GM12801 (cell line): ENCODE results near the gene FCAMR.

Experiments
- TF ChIP-seq, protein P1 (sequence below): IDR thresholded peaks from one replicate; pipeline ENCODE4 v1.5.1; 2011; ENCODE audit warnings: control low read depth; ENCODE audit not compliant: insufficient read length; ENCODE audit errors: extremely low read depth

Gene FCAMR

DNA sequence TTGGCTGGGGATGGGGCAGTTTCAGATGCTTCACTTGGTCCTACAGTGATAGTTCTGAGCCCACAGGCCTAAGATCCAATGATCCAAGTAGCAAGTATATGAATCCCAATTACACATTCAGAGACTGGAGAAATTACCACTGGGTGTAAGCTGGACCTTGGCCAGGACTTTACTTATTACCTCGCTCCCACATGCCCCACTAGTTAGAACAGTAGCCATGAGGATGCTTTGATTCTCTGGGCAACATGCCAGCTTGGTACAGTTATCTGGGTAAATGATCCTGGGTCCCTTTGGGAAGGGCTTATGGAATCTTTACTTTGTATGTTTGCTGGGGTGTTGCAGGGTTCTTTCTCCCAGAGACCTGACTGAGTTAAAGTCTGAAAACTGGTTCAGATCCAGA is 5.0 kb upstream of the FCAMR start:
- TF ChIP-seq, protein P1, sequence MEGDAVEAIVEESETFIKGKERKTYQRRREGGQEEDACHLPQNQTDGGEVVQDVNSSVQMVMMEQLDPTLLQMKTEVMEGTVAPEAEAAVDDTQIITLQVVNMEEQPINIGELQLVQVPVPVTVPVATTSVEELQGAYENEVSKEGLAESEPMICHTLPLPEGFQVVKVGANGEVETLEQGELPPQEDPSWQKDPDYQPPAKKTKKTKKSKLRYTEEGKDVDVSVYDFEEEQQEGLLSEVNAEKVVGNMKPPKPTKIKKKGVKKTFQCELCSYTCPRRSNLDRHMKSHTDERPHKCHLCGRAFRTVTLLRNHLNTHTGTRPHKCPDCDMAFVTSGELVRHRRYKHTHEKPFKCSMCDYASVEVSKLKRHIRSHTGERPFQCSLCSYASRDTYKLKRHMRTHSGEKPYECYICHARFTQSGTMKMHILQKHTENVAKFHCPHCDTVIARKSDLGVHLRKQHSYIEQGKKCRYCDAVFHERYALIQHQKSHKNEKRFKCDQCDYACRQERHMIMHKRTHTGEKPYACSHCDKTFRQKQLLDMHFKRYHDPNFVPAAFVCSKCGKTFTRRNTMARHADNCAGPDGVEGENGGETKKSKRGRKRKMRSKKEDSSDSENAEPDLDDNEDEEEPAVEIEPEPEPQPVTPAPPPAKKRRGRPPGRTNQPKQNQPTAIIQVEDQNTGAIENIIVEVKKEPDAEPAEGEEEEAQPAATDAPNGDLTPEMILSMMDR, result no peak

DNA sequence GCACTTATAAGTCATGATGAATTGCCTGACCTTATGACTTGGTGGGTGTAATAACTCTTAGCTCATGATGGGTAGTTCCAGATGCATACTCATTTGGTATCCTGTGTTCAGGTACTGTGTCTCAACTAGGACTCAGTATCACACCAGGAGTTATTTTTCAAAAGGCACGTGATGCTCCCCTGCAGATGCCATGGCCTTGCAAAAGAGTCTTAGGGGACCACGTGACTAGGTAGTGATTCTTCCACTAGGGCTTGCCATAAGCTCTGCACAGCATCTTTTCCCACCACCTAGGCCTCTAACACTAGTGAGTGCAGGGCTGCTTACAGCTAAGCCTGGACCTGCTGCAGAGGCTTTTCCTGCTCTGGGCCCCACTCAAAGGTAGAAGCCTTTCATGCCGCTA is 3.9 kb upstream of the FCAMR start:
- TF ChIP-seq, protein P1, result no peak

DNA sequence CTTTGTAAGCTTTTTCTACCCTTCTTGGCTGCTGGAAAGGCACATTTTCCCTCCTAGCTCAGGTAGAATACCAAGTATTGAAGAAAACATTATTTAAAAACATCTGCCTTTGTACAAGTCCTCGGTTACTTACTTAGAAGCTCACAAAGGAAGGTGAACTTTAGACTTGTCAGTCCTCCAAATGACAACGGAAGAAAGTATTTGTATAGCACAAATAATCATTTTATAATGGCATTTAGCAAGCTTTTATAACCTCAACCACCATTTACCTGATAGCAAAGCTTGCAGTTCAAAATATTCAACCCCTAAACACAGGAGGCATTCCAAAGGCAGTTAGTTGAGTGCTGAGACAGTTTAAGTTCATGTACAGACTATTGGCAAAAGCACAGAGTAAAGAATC is 2.5 kb upstream of the FCAMR start:
- TF ChIP-seq, protein P1, result no peak

DNA sequence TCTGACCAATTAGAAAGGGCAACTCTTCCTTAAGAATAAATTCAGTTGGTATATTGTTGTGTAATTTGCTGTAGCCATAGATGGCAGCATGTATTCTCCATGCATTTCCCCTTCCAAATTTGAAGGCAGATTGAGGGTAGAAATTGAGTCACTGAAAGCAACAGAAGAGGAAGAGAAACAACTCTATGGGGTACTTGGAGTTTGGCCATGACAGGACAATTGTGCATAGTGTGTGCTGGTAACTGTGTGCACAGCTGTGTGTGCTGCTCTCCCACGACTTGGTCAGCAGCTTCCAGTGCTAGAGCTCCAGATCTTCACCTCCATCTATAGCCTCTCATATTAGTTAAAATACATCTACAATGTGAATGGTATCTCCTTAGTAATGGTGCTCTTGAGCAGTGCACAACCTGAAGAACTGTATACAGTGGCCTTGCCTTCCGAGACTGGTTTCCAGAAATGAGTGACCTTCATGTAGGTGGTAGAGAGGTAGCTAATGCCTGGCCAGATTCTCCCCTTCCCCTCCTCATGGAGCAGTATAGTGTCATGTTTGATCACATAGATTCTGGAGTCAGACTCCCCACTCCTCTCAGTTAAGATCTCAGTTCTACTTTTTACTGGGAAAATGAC is 882 bp upstream of the FCAMR start:
- TF ChIP-seq, protein P1, result no peak

DNA sequence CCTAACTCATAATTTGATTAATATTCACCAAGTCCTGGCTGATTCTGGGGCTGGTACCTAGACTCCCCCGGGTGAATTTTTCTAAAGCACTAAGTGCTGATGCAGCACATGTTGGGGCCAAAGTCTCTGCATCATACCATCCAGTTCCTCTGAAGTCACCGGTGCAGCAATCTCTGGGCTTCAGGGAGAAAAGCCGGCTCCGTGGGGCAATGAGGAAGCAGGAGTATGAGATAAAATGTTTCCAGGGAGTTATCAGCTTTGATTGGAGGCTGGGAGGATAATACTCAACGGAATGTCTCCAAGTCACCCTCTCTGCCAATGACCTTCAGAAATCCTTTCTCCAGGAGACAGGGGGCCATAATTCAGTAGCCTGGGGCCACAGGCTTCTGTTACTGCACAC is 1.2 kb downstream of the FCAMR start:
- TF ChIP-seq, protein P1, result no peak

DNA sequence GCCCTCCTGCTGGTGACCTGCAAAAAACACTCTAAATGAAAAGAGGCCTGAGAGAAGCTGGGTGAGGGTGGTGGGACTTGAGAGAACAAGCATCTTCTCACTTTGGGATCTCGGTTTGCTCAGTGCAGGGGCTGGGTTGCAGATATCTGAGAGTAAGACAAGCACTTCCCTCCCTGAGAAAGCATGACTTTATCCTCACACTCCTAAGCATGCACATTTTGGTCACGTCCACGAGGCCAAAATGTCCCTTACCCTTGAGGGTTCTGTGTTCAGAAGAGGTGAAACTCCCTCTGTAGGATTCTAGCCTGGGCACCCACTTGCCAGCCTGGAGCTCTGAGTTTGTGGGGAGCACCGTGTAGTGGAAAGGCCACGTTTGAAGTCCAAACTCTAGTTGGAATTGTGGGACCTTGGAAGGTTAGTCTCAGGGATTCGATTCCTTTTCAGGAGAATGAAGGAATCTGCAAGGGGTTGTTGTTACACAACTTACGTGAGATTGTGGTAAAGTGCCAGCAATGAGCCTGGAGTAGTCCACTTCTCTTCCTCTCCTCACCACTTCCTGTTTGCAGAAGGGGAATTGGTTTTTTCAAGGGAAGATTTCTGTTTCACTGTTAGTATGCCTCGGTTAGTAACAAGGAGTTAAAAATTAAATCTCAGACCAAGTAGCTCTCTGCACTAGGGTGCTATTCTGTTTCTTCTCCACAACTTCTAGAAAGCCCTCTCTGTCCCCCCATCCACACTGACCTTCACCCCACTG is 3.0 kb downstream of the FCAMR start:
- TF ChIP-seq, protein P1, result no peak

DNA sequence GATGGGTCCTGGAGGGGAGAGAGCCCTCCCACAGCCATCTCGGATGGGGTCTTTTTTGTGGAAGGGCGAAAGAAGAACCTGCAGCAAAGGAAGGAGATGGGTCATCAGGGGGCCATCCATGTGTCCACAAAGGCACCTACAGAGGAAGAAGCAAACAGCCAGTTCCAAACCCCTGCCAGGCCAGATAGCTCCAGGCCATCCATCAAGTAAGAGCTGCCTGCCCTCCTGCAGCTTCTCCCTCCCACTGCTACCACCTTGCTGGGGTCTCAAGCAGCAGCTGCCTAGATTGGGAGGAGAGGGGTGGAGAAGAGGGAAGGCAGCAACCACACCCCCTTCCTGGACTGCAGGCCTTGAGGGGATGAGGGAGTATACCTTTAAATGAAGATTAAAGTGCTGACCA is 4.5 kb downstream of the FCAMR start:
- TF ChIP-seq, protein P1, result no peak
